Spleen (tissue), 11 donors: Measurements from ENCODE around the gene SEC14L3. TPM values are rescaled to one million over a fixed set of nuclear protein-coding genes. Genes with fewer than 3 reads are reported as not detected.

ENCODE experiments used
- DNase-seq: peaks from one replicate; pipeline ENCODE4 v3.0.0-alpha.2; 2020
- H3K27ac ChIP-seq, 8 donors: fragments of 200-600 bp; sonication (generic) in 7 of 8; 1 replicate in 4 of 8; 2 replicates in 4 of 8; pipeline versions ENCODE4 v1.5.0 to v1.8.0; 2016 to 2021; ENCODE audit warnings: inconsistent platforms in 4 of 8, mild to moderate bottlenecking in 4 of 8, moderate library complexity in 1 of 8
- H3K27me3 ChIP-seq, 7 donors: fragments of 200-600 bp; sonication (generic) in 6 of 7; replicated peaks in 1 of 7; 1 replicate in 4 of 7; 2 replicates in 3 of 7; pipeline versions ENCODE4 v1.5.0 to v1.8.0; 2016 to 2021; ENCODE audit warnings: inconsistent platforms in 3 of 7, mild to moderate bottlenecking in 1 of 7
- H3K36me3 ChIP-seq, 6 donors: fragments of 200-600 bp; sonication (generic) in 5 of 6; 1 replicate in 4 of 6; 2 replicates in 2 of 6; pipeline versions ENCODE4 v1.5.0 to v1.8.0; 2016 to 2021; ENCODE audit warnings: inconsistent platforms in 2 of 6
- H3K4me1 ChIP-seq, 6 donors: fragments of 200-600 bp; sonication (generic) in 5 of 6; 1 replicate in 3 of 6; 2 replicates in 3 of 6; pipeline versions ENCODE4 v1.5.0 to v1.8.0; 2016 to 2021; ENCODE audit warnings: inconsistent platforms in 3 of 6
- H3K4me3 ChIP-seq, 8 donors: fragments of 200-600 bp; sonication (generic) in 7 of 8; 1 replicate in 4 of 8; 2 replicates in 4 of 8; pipeline versions ENCODE4 v1.5.0 to v1.8.0; 2016 to 2021; ENCODE audit warnings: inconsistent platforms in 4 of 8, mild to moderate bottlenecking in 4 of 8, moderate library complexity in 2 of 8
- H3K9me3 ChIP-seq, 8 donors: fragments of 200-600 bp; sonication (generic) in 7 of 8; 1 replicate in 4 of 8; 2 replicates in 4 of 8; pipeline versions ENCODE4 v1.5.0 to v1.8.0; 2016 to 2021; ENCODE audit warnings: inconsistent platforms in 4 of 8
- POLR2A ChIP-seq, 3 donors: fragments of 450-650 bp; IDR thresholded peaks; one replicate each; pipeline ENCODE4 v1.5.1; 2017; ENCODE audit warnings: antibody characterized with exemption in 3 of 3, mild to moderate bottlenecking in 1 of 3
- POLR2AphosphoS5 ChIP-seq, 3 donors: sonication (generic); formaldehyde crosslinking; IDR thresholded peaks; one replicate each; pipeline ENCODE4 v1.5.1; 2017; ENCODE audit warnings: antibody characterized with exemption in 3 of 3
- WGBS, 5 donors: extraction: QIAGEN DNeasy Blood & Tissue Kit in 3 of 5; methylation state at CpG; one replicate each; pipeline versions ENCODE4 v1.1.5 to v1.1.7; 2013 to 2018; 5-methylcytosine and 5-hydroxymethylcytosine counted together
- intact Hi-C: fragments of 100-400 bp; cut with DNase I; formaldehyde crosslinking; loops from one replicate; pipeline ENCODE4 v1.15.0; 2023; ENCODE audit warnings: low total_unique reads
- polyA plus RNA-seq, 3 donors: library from polyadenylated mRNA; stranded (reverse); fragments of 200-250 nt; gene quantifications; one replicate each; pipeline ENCODE4 v1.2.1, GENCODE V29; 2013
- total RNA-seq, 7 donors: library from RNA; depleted of rRNA in 3 of 7; stranded (reverse); fragments of >200 nt in 3 of 7; fragmentation: NEBNext Ultra II Directional in 4 of 7; extraction: Animal tissue kit (Norgen Biotek cat#: 25700) in 4 of 7; gene quantifications; one replicate each; pipeline versions ENCODE4 v1.1.0 to v1.2.1, GENCODE V29; 2016 to 2021
- TF ChIP-seq, protein P1 (sequence below), 11 experiments: fragments of 200-600 bp in 7 of 11; fragments of 450-650 bp in 4 of 11; sonication (generic) in 4 of 11; IDR thresholded peaks in 8 of 11; conservative IDR thresholded peaks in 3 of 11; 1 replicate in 7 of 11; 2 replicates in 4 of 11; pipeline versions ENCODE4 v1.4.0 to v1.8.0; 2016 to 2021; ENCODE audit warnings: antibody characterized with exemption in 11 of 11, inconsistent platforms in 4 of 11, mild to moderate bottlenecking in 1 of 11
- donor health status: healthy with polysubstance abuse.
- donor health status: DM: no; HTN: no; CAD: no; lungs with moderate emphysema.
- donor health status: DM: no; HTN: no; CAD: no.
- donor health status: Bipolar disorder and iron deficiency.
- donor health status: healthy.
- donor health status: DM: no; HTN: no; CAD: no.
- donor health status: DM: yes; HTN: yes; CAD: no.

The SEC14L3 gene
- total and polyA plus RNA-seq, 10 donors, result not detected

GRCh38 chr22:30514252-30514651 is 42.4 kb upstream of the SEC14L3 start:
- intact Hi-C loops, result no loop called here
- 84 to 94% (median 92%) methylated on average over 4 of the region's 4 CpGs for WGBS, 5 donors
- H3K9me3 ChIP-seq, result peaks cover 0 to 10% (median 2%) of the 10 kb centered on the region in 8 donors

GRCh38 chr22:30513462-30513861 is 41.6 kb upstream of the SEC14L3 start:
- intact Hi-C loops, result no loop called here
- Histone ChIP-seq H3K4me3 (no peak overlapping the region), H3K9me3 (peaks cover 0 to 10% (median 2%) of the 10 kb centered on the region in 8 donors), H3K27me3 (peaks cover 0 to 4% (median 0%) of the 10 kb centered on the region in 7 donors), H3K27ac (no peak overlapping the region), H3K4me1 (no peaks in the 10 kb centered on the region), H3K36me3 (no peaks in the 10 kb centered on the region)
- no peak for DNase-seq
- TF ChIP-seq POLR2A (IDR thresholded peaks at IDR 0.05) (no peak), POLR2AphosphoS5 (IDR thresholded peaks at IDR 0.05) (no peak)
- TF ChIP-seq, protein P1, sequence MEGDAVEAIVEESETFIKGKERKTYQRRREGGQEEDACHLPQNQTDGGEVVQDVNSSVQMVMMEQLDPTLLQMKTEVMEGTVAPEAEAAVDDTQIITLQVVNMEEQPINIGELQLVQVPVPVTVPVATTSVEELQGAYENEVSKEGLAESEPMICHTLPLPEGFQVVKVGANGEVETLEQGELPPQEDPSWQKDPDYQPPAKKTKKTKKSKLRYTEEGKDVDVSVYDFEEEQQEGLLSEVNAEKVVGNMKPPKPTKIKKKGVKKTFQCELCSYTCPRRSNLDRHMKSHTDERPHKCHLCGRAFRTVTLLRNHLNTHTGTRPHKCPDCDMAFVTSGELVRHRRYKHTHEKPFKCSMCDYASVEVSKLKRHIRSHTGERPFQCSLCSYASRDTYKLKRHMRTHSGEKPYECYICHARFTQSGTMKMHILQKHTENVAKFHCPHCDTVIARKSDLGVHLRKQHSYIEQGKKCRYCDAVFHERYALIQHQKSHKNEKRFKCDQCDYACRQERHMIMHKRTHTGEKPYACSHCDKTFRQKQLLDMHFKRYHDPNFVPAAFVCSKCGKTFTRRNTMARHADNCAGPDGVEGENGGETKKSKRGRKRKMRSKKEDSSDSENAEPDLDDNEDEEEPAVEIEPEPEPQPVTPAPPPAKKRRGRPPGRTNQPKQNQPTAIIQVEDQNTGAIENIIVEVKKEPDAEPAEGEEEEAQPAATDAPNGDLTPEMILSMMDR (IDR thresholded peaks at IDR 0.05 in 8 of 11, conservative IDR thresholded peaks at IDR 0.05 in 3 of 11), result no peak
- 83 to 94% (median 91%) methylated on average over 4 to 6 of the region's 6 CpGs for WGBS, 5 donors

More at GRCh38 chr22:30514252-30514651, 42.4 kb upstream of the SEC14L3 start:
- no peak overlapping the region for H3K27ac ChIP-seq
- H3K4me1 ChIP-seq, result no peaks in the 10 kb centered on the region
- H3K4me3 ChIP-seq, result no peak overlapping the region
- H3K27me3 ChIP-seq, result no peaks in the 10 kb centered on the region
- H3K36me3 ChIP-seq, result no peaks in the 10 kb centered on the region
- no peak for DNase-seq
- no peak for TF ChIP-seq POLR2AphosphoS5 (IDR thresholded peaks at IDR 0.05)
- TF ChIP-seq POLR2A (IDR thresholded peaks at IDR 0.05), result no peak
- TF ChIP-seq, protein P1 (IDR thresholded peaks at IDR 0.05 in 8 of 11, conservative IDR thresholded peaks at IDR 0.05 in 3 of 11), result no peak

DNA sequence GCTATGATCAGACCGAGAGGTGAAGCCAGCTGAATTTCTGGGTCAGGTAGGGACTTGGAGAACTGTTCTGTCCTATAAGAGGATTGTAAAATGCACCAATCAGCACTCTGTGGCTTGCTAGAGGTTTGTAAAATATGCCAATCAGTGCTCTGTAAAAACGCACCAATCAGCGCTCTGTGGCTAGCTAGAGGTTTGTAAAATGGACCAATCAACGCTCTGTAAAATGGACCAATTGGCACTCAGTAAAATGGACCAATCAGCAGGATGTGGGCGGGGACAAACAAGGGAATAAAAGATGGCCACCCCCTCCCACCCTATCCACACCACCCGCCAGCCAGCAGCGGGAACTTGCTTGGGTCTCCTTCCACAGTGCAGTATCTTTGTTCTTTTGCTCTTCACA is 40.1 kb upstream of the SEC14L3 start:
- DNase-seq, result no peak
- H3K27me3 ChIP-seq, result peaks cover 0 to 18% (median 0%) of the 10 kb centered on the region in 7 donors
- WGBS, 5 donors, result 84 to 94% (median 89%) methylated on average over 7 of the region's 7 CpGs
- no peak overlapping the region for H3K27ac ChIP-seq
- H3K4me3 ChIP-seq, result no peak overlapping the region
- intact Hi-C loops, result no loop called here
- H3K4me1 ChIP-seq, result no peaks in the 10 kb centered on the region
- no peak for TF ChIP-seq POLR2A (IDR thresholded peaks at IDR 0.05)
- H3K36me3 ChIP-seq, result no peaks in the 10 kb centered on the region
- peaks cover 0 to 10% (median 2%) of the 10 kb centered on the region in 8 donors for H3K9me3 ChIP-seq

DNA sequence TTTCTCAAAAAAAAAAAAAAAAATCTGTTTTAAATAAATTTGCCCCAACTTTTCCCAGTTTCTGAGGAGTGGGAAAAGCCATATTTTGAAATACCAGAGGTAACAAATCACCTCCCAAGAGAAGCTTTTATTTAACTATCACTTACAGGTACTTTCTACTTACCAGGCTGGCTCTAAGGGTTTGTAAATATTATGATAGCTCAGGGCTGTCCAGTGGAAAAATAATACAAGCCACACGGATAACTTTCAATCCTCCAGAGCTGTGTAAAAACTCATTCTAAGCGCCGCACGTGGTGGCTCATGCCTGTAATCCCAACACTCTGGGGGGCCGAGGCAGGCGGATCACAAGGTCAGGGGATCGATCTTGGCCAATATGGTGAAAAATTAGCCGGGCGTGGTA is 39.3 kb upstream of the SEC14L3 start:
- intact Hi-C loops, result no loop called here

More for the DNA sequence above, 39.3 kb upstream of the SEC14L3 start:
- 91 to 99% (median 95%) methylated on average over 9 of the region's 9 CpGs for WGBS, 5 donors
- Histone ChIP-seq H3K9me3 (peaks cover 0 to 10% (median 2%) of the 10 kb centered on the region in 8 donors), H3K4me3 (no peak overlapping the region), H3K27me3 (peaks cover 0 to 26% (median 3%) of the 10 kb centered on the region in 7 donors), H3K27ac (no peak overlapping the region), H3K36me3 (no peaks in the 10 kb centered on the region), H3K4me1 (no peaks in the 10 kb centered on the region)
- DNase-seq, result no peak
- TF ChIP-seq POLR2AphosphoS5 (IDR thresholded peaks at IDR 0.05) (no peak), POLR2A (IDR thresholded peaks at IDR 0.05) (no peak)
- TF ChIP-seq, protein P1 (IDR thresholded peaks at IDR 0.05 in 8 of 11, conservative IDR thresholded peaks at IDR 0.05 in 3 of 11), result no peak
